Astrocyte (in vitro differentiated cells and primary cell): ENCODE measurements around the gene KEL. TPM values are rescaled to one million over a fixed set of nuclear protein-coding genes. Genes with fewer than 3 reads are reported as not detected.

Experiments used
- DNase-seq: peaks from one replicate; pipeline ENCODE4 v3.0.0-alpha.2; 2010; ENCODE audit warnings: low read depth
- FAIRE-seq: peaks from 2 replicates; lab custom pipeline; 2011; peaks lifted over from hg19 to GRCh38; lab: Jason Lieb, UNC
- H2AFZ ChIP-seq: 2 replicates; pipeline ENCODE4 v1.6.0; 2012; ENCODE audit warnings: low read depth, low read length, inconsistent platforms
- H3K27ac ChIP-seq: 2 replicates; pipeline ENCODE4 v1.5.1; 2011; ENCODE audit warnings: low read depth, low read length, inconsistent platforms
- H3K27me3 ChIP-seq: 2 replicates; pipeline ENCODE4 v1.6.0; 2011; ENCODE audit warnings: low read length, inconsistent platforms; ENCODE audit not compliant: insufficient read depth
- H3K36me3 ChIP-seq: 2 replicates; pipeline ENCODE4 v1.5.1; 2011; ENCODE audit warnings: low read length, inconsistent platforms; ENCODE audit not compliant: insufficient read depth
- H3K4me1 ChIP-seq: 2 replicates; pipeline ENCODE4 v1.5.1; 2011; ENCODE audit warnings: low read length, inconsistent platforms; ENCODE audit not compliant: insufficient read depth
- H3K4me2 ChIP-seq: 2 replicates; pipeline ENCODE4 v1.6.0; 2012; ENCODE audit warnings: low read length, inconsistent platforms
- H3K4me3 ChIP-seq: 2 replicates; pipeline ENCODE4 v1.5.1; 2011; ENCODE audit warnings: low read depth, mild to moderate bottlenecking, low read length, inconsistent platforms; ENCODE audit not compliant: insufficient read depth
- H3K79me2 ChIP-seq: 2 replicates; pipeline ENCODE4 v1.6.0; 2012; ENCODE audit warnings: mild to moderate bottlenecking, low read length, inconsistent platforms; ENCODE audit not compliant: insufficient read depth
- H3K9ac ChIP-seq: 2 replicates; pipeline ENCODE4 v1.6.0; 2012; ENCODE audit warnings: mild to moderate bottlenecking, low read length, inconsistent platforms
- H3K9me3 ChIP-seq: 2 replicates; pipeline ENCODE4 v1.5.1; 2012; ENCODE audit warnings: low read depth, mild to moderate bottlenecking, low read length, inconsistent platforms; ENCODE audit not compliant: insufficient read depth
- H4K20me1 ChIP-seq: 2 replicates; pipeline ENCODE4 v1.6.0; 2012; ENCODE audit warnings: low read length, inconsistent platforms; ENCODE audit not compliant: insufficient read depth
- H3K27ac Mint-ChIP-seq: one replicate; pipeline ENCODE4 v1.8.0; 2021; ENCODE audit warnings: mild to moderate bottlenecking, mixed read lengths; ENCODE audit not compliant: unreplicated experiment
- H3K27me3 Mint-ChIP-seq: one replicate; pipeline ENCODE4 v1.8.0; 2021; ENCODE audit warnings: low read depth, mixed read lengths; ENCODE audit not compliant: unreplicated experiment
- H3K36me3 Mint-ChIP-seq: one replicate; pipeline ENCODE4 v1.8.0; 2021; ENCODE audit warnings: low read depth, mixed read lengths; ENCODE audit not compliant: unreplicated experiment
- H3K4me1 Mint-ChIP-seq: one replicate; pipeline ENCODE4 v1.8.0; 2021; ENCODE audit warnings: low read depth, mixed read lengths; ENCODE audit not compliant: unreplicated experiment
- H3K4me3 Mint-ChIP-seq: one replicate; pipeline ENCODE4 v1.8.0; 2021; ENCODE audit warnings: mild to moderate bottlenecking, moderate library complexity, mixed read lengths; ENCODE audit not compliant: unreplicated experiment
- H3K9me3 Mint-ChIP-seq: one replicate; pipeline ENCODE4 v1.8.0; 2021; ENCODE audit warnings: mild to moderate bottlenecking, mixed read lengths; ENCODE audit not compliant: unreplicated experiment
- CTCF ChIP-seq: IDR thresholded peaks from 2 replicates; pipeline ENCODE4 v1.5.1; 2011; ENCODE audit warnings: low read depth, mild to moderate bottlenecking, inconsistent platforms, low read length, moderate library complexity; ENCODE audit not compliant: insufficient read depth
- EZH2 ChIP-seq: IDR thresholded peaks from 2 replicates; pipeline ENCODE4 v1.6.1; 2012; ENCODE audit warnings: mild to moderate bottlenecking, low read length, inconsistent platforms; ENCODE audit not compliant: insufficient read depth
- total RNA-seq: library from RNA; stranded (reverse); gene quantifications from 2 replicates; pipeline ENCODE4 v1.2.1, GENCODE V29; 2021

The KEL gene
- total RNA-seq, 1 donor from 2014 or later: not detected

- no peaks in the 10 kb centered on the region for H4K20me1 ChIP-seq
- H3K9me3 ChIP-seq: peaks cover 7% of the 10 kb centered on the region
- no peaks in the 10 kb centered on the region for H3K4me1 Mint-ChIP-seq
- H3K4me2 ChIP-seq: no peak overlapping the region
- no peak overlapping the region for H2AFZ ChIP-seq
- DNase-seq (no peak), FAIRE-seq (no peak)
- no peaks in the 10 kb centered on the region for H3K27me3 ChIP-seq
- no peak overlapping the region for H3K27ac ChIP-seq
- TF ChIP-seq CTCF (no peak), EZH2 (no peak)
- H3K9me3 Mint-ChIP-seq: peaks cover 11% of the 10 kb centered on the region
- no peaks in the 10 kb centered on the region for H3K4me1 ChIP-seq
- H3K9ac ChIP-seq: no peak overlapping the region
- no peak overlapping the region for H3K4me3 ChIP-seq
- no peaks in the 10 kb centered on the region for H3K36me3 Mint-ChIP-seq
- no peak overlapping the region for H3K4me3 Mint-ChIP-seq
- H3K27ac Mint-ChIP-seq: no peak overlapping the region
- no peaks in the 10 kb centered on the region for H3K79me2 ChIP-seq
- no peaks in the 10 kb centered on the region for H3K36me3 ChIP-seq
- peaks cover 37% of the 10 kb centered on the region for H3K27me3 Mint-ChIP-seq
Measured at GRCh38 chr7:142950235-142950634, 11.9 kb downstream of the KEL start.

- H3K4me3 Mint-ChIP-seq: no peak overlapping the region
Measured at GRCh38 chr7:142948603-142949002, 13.6 kb downstream of the KEL start.

More at GRCh38 chr7:142948603-142949002, 13.6 kb downstream of the KEL start:
- no peaks in the 10 kb centered on the region for H3K9me3 ChIP-seq
- no peaks in the 10 kb centered on the region for H3K36me3 Mint-ChIP-seq
- no peak overlapping the region for H3K27ac Mint-ChIP-seq
- peaks cover 50% of the 10 kb centered on the region for H3K27me3 Mint-ChIP-seq
- H3K9me3 Mint-ChIP-seq: peaks cover 7% of the 10 kb centered on the region
- H3K27ac ChIP-seq: no peak overlapping the region
- H2AFZ ChIP-seq: no peak overlapping the region
- FAIRE-seq: no peak
- H3K4me1 Mint-ChIP-seq: no peaks in the 10 kb centered on the region
- no peaks in the 10 kb centered on the region for H3K36me3 ChIP-seq
- H3K27me3 ChIP-seq: no peaks in the 10 kb centered on the region
- H3K4me1 ChIP-seq: no peaks in the 10 kb centered on the region
- TF ChIP-seq CTCF: no peak
- TF ChIP-seq EZH2: no peak
- H3K4me3 ChIP-seq: no peak overlapping the region
- H4K20me1 ChIP-seq: no peaks in the 10 kb centered on the region
- no peak overlapping the region for H3K9ac ChIP-seq
- H3K79me2 ChIP-seq: no peaks in the 10 kb centered on the region
- H3K4me2 ChIP-seq: no peak overlapping the region
- DNase-seq: no peak
